ENCODE results near the gene FMN2.
"Not testable (repeated sequence)": the region's sequence is repeated elsewhere in the genome, so short reads cannot be mapped to it uniquely, and the experiment has no call there.

Gene FMN2

GRCh38 chr1:240363914-240364313, 272.2 kb downstream of the FMN2 start:
- DNase-seq (ENCODE audit: low read depth), result no peak

GRCh38 chr1:240366636-240367035, 275.0 kb downstream of the FMN2 start:
- DNase-seq (ENCODE audit: low read depth), result no peak

GRCh38 chr1:240385551-240385950, 293.9 kb downstream of the FMN2 start:
- DNase-seq (ENCODE audit: low read depth), result no peak

GRCh38 chr1:240385985-240386978, 294.6 kb downstream of the FMN2 start:
- no peak for DNase-seq (ENCODE audit: low read depth)

- no peak for DNase-seq (ENCODE audit: low read depth)
These were observed 295.4 kb downstream of the FMN2 start for GRCh38 chr1:240387051-240387450.

GRCh38 chr1:240391660-240392260, 300.1 kb downstream of the FMN2 start:
- no peak for DNase-seq (ENCODE audit: low read depth)

- DNase-seq (ENCODE audit: low read depth), result no peak
These were observed 302.7 kb downstream of the FMN2 start for GRCh38 chr1:240394353-240394752.

- DNase-seq (ENCODE audit: low read depth), result no peak
These were observed 303.7 kb downstream of the FMN2 start for GRCh38 chr1:240395336-240395735.

- DNase-seq (ENCODE audit: low read depth), result no peak
These were observed 307.7 kb downstream of the FMN2 start for GRCh38 chr1:240399381-240399780.

- DNase-seq (ENCODE audit: low read depth), result no peak
These were observed 310.0 kb downstream of the FMN2 start for GRCh38 chr1:240401731-240402130.

GRCh38 chr1:240402326-240402725, 310.6 kb downstream of the FMN2 start:
- no peak for DNase-seq (ENCODE audit: low read depth)

- no peak for DNase-seq (ENCODE audit: low read depth)
These were observed 312.6 kb downstream of the FMN2 start for GRCh38 chr1:240404286-240404685.

- DNase-seq (ENCODE audit: low read depth), result no peak
These were observed 314.1 kb downstream of the FMN2 start for GRCh38 chr1:240405751-240406150.

- no peak for DNase-seq (ENCODE audit: low read depth)
These were observed 315.7 kb downstream of the FMN2 start for GRCh38 chr1:240407407-240407806.

GRCh38 chr1:240409615-240410014, 317.9 kb downstream of the FMN2 start:
- DNase-seq (ENCODE audit: low read depth), result no peak

- no peak for DNase-seq (ENCODE audit: low read depth)
These were observed 322.0 kb downstream of the FMN2 start for GRCh38 chr1:240413732-240414131.

GRCh38 chr1:240414237-240414636, 322.6 kb downstream of the FMN2 start:
- DNase-seq (ENCODE audit: low read depth), result no peak

GRCh38 chr1:240415011-240415410, 323.3 kb downstream of the FMN2 start:
- not testable (repeated sequence) for DNase-seq (ENCODE audit: low read depth)

GRCh38 chr1:240415532-240415931, 323.8 kb downstream of the FMN2 start:
- no peak for DNase-seq (ENCODE audit: low read depth)

- no peak for DNase-seq (ENCODE audit: low read depth)
These were observed 325.6 kb downstream of the FMN2 start for GRCh38 chr1:240417317-240417716.

- no peak for DNase-seq (ENCODE audit: low read depth)
These were observed 329.1 kb downstream of the FMN2 start for GRCh38 chr1:240420766-240421165.

- DNase-seq (ENCODE audit: low read depth), result no peak
These were observed 331.7 kb downstream of the FMN2 start for GRCh38 chr1:240423246-240423924.

Measured in activated T-cell treated with anti-CD3 and anti-CD28 coated beads for 24 hours (primary cell).